CD4-positive, alpha-beta T cell treated with Interferon gamma for 1 hour (primary cell): ENCODE measurements around the gene ACOT7.
"Not testable (repeated sequence)": the region's sequence is repeated elsewhere in the genome, so short reads cannot be mapped to it uniquely, and the experiment has no call there.

Experiments used
- DNase-seq: peaks from one replicate; pipeline ENCODE4 v3.0.0-alpha.2; 2020

Gene ACOT7

DNA sequence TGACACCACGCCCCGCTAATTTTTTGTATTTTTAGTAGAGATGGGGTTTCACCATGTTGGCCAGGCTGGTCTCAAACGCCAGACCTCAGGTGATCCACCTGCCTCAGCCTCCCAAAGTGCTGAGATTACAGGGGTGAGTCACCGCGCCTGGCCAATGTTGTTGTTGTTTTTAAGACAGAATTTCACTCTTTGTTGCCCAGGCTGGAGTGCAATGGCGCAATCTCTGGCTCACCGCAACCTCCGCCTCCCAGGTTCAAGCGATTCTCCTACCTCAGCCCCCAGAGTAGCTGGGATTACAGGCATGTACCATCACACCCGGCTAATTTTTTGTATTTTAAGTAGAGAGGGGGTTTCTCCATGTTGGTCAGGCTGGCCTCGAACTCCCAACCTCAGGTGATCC lies 173.9 kb downstream of the ACOT7 start:
- not testable (repeated sequence) for DNase-seq

- no peak for DNase-seq
These were observed 175.0 kb downstream of the ACOT7 start for GRCh38 chr1:6218375-6219164.
